ENCODE measurements around the gene CACNA1F.

Gene CACNA1F

GRCh38 chrX:49190821-49191573, 42.1 kb downstream of the CACNA1F start:
- peak overlapping the region; percentile 50 for H3K4me3 ChIP-seq (ENCODE audit: low read depth, low read length)
- no peak for TF ChIP-seq CTCF (IDR thresholded peaks at IDR 0.05; ENCODE audit: low read depth, low read length, missing control alignments)
- in situ Hi-C loops (cut with HindIII; ENCODE audit: low sequenced_read_pairs): no loop called here
- DNase-seq (ENCODE audit: low read depth): peak; percentile 97

GRCh38 chrX:49189606-49190005, 43.5 kb downstream of the CACNA1F start:
- TF ChIP-seq CTCF (IDR thresholded peaks at IDR 0.05; ENCODE audit: low read depth, low read length, missing control alignments): no peak
- in situ Hi-C loops (cut with HindIII; ENCODE audit: low sequenced_read_pairs): no loop called here
- no peak for DNase-seq (ENCODE audit: low read depth)
- peak overlapping the region; percentile 40 for H3K4me3 ChIP-seq (ENCODE audit: low read depth, low read length)

GRCh38 chrX:49188468-49189076, 44.6 kb downstream of the CACNA1F start:
- no peak overlapping the region for H3K4me3 ChIP-seq (ENCODE audit: low read depth, low read length)
- in situ Hi-C loops (cut with HindIII; ENCODE audit: low sequenced_read_pairs): no loop called here
- no peak for TF ChIP-seq CTCF (IDR thresholded peaks at IDR 0.05; ENCODE audit: low read depth, low read length, missing control alignments)
- no peak for DNase-seq (ENCODE audit: low read depth)

- in situ Hi-C loops (cut with HindIII; ENCODE audit: low sequenced_read_pairs): no loop called here
- no peak for TF ChIP-seq CTCF (IDR thresholded peaks at IDR 0.05; ENCODE audit: low read depth, low read length, missing control alignments)
- no peak overlapping the region for H3K4me3 ChIP-seq (ENCODE audit: low read depth, low read length)
- DNase-seq (ENCODE audit: low read depth): no peak
Measured at GRCh38 chrX:49187526-49187925, 45.6 kb downstream of the CACNA1F start.

- TF ChIP-seq CTCF (IDR thresholded peaks at IDR 0.05; ENCODE audit: low read depth, low read length, missing control alignments): no peak
- no peak for DNase-seq (ENCODE audit: low read depth)
- H3K4me3 ChIP-seq (ENCODE audit: low read depth, low read length): no peak overlapping the region
- in situ Hi-C loops (cut with HindIII; ENCODE audit: low sequenced_read_pairs): no loop called here
Measured at GRCh38 chrX:49187028-49187394, 46.1 kb downstream of the CACNA1F start.

- in situ Hi-C loops (cut with HindIII; ENCODE audit: low sequenced_read_pairs): no loop called here
- DNase-seq (ENCODE audit: low read depth): no peak
Measured at GRCh38 chrX:49186125-49187027, 46.8 kb downstream of the CACNA1F start, which contains the start of gene PRICKLE3. PRICKLE3 (minus strand) TSS chrX:49186373; CDS start chrX:49186297, 76 bp downstream.

More at GRCh38 chrX:49186125-49187027, 46.8 kb downstream of the CACNA1F start, which contains the start of gene PRICKLE3:
- no peak for TF ChIP-seq CTCF (IDR thresholded peaks at IDR 0.05; ENCODE audit: low read depth, low read length, missing control alignments)
- H3K4me3 ChIP-seq (ENCODE audit: low read depth, low read length): peak within 1 kb of the TSS; percentile 55

Measured in astrocyte of the cerebellum (primary cell).